Measurements from ENCODE around the gene KLF6. TPM values are rescaled to one million over a fixed set of nuclear protein-coding genes. Genes with fewer than 3 reads are reported as not detected.
"Not testable (repeated sequence)": the region's sequence is repeated elsewhere in the genome, so short reads cannot be mapped to it uniquely, and the experiment has no call there.

Gene KLF6
- total and polyA plus RNA-seq, 2 of the 4 experiments (the other 2 are of a cell fraction): 69.0 to 123 TPM

DNA sequence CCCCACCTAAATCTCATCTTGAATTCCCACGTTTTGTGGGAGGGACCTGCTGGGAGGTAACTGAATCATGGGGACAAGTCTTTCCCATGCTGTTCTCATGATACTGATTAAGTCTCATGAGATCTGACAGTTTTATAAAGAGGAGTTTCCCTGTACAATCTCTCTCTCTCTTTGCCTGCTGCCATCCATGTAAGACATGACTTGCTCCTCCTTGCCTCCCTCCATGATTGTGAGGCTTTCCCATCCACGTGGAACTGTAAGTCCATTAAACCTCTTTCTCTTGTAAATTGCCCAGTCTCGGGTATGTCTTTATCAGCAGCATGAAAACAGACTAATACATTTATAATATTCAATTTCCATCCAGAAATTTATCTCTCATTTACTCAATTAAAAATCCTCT lies 52.8 kb downstream of the KLF6 start:
- in situ Hi-C loops (cut with MboI; ENCODE audit: low sequenced_read_pairs); BruUV-seq (replicated peaks): not testable (repeated sequence)

More for the DNA sequence above, 52.8 kb downstream of the KLF6 start:
- H2AK9ac ChIP-seq (replicated peaks; ENCODE audit: low read depth, low read length, poor library complexity); DNase-seq; intact Hi-C loops (cut with micrococcal nuclease); H2BK120ac ChIP-seq (ENCODE audit: low read depth, low read length); H3K23ac ChIP-seq (ENCODE audit: low read depth, low read length); H2BK5ac ChIP-seq (ENCODE audit: low read depth, low read length, poor library complexity, severe bottlenecking); H3K14ac ChIP-seq (replicated peaks; ENCODE audit: low read depth, low read length); H3K27me3 ChIP-seq (ENCODE audit: control insufficient read depth, insufficient read depth, low read length); H3K9me1 ChIP-seq (ENCODE audit: insufficient read depth, low read length); H3K56ac ChIP-seq (ENCODE audit: extremely low read depth, insufficient read depth, low read length); H4K91ac ChIP-seq (ENCODE audit: insufficient read depth, low read depth, low read length); H2AFZ ChIP-seq (replicated peaks; ENCODE audit: low read length, poor library complexity); H3K4me3 ChIP-seq (ENCODE audit: insufficient read depth, low read depth, low read length); H4K8ac ChIP-seq (ENCODE audit: low read depth in 2 of 2, low read length in 2 of 2); H3K36me3 ChIP-seq (ENCODE audit: control insufficient read depth, insufficient read depth, low read length); H3K4me2 ChIP-seq (ENCODE audit: low read depth, low read length); H2AK5ac ChIP-seq (ENCODE audit: low read depth, low read length); H3K9me3 ChIP-seq (ENCODE audit: control insufficient read depth, insufficient read depth, low read length); dilution Hi-C loops (cut with HindIII; ENCODE audit: low sequenced_read_pairs, unreplicated experiment); H3K4me1 ChIP-seq (ENCODE audit: control insufficient read depth, insufficient read depth, low read length); H2BK20ac ChIP-seq (ENCODE audit: low read depth, low read length); H3K4ac ChIP-seq (ENCODE audit: low read depth, low read length); H3K9ac ChIP-seq (ENCODE audit: low read depth, low read length); H3K18ac ChIP-seq (ENCODE audit: low read depth, low read length); H4K20me1 ChIP-seq (ENCODE audit: insufficient read depth, low read length); H2BK15ac ChIP-seq (ENCODE audit: low read depth, low read length); ATAC-seq (ENCODE audit: low read depth); H4K5ac ChIP-seq (ENCODE audit: low read depth, low read length); H3K79me1 ChIP-seq (ENCODE audit: low read depth in 1 of 2, low read length in 2 of 2); CTCF ChIA-PET; H3K27ac ChIP-seq (ENCODE audit: insufficient read depth, low read length); POLR2A ChIA-PET (ENCODE audit: unreplicated experiment): not testable (repeated sequence)
- WGBS, 2 experiments (ENCODE audit: extremely low coverage in 2 of 2, insufficient read length in 1 of 2): 84% methylated on average over 2 of the region's 3 CpGs; no CpG with 5 or more reads in 1 of the 2 experiments
